Measurements from ENCODE around the gene TRIM61.
"Not testable (repeated sequence)": the region's sequence is repeated elsewhere in the genome, so short reads cannot be mapped to it uniquely, and the experiment has no call there.

The TRIM61 gene

GRCh38 chr4:165006456-165006855, 29.0 kb upstream of the TRIM61 start:
- Histone ChIP-seq H3K36me3 (ENCODE audit: insufficient read depth, low read length) (no peaks in the 10 kb centered on the region), H3K9me3 (ENCODE audit: insufficient read depth, low read depth, low read length) (no peaks in the 10 kb centered on the region), H3K4me3 (ENCODE audit: low read length, poor library complexity, severe bottlenecking) (no peak overlapping the region), H3K9me2 (replicated peaks; ENCODE audit: low read depth, low read length) (no peaks in the 10 kb centered on the region), H2AFZ (ENCODE audit: low read length) (no peak overlapping the region), H4K20me1 (ENCODE audit: insufficient read depth, low read length, poor library complexity, severe bottlenecking) (no peaks in the 10 kb centered on the region), H3K27me3 (ENCODE audit: insufficient read depth, low read length, poor library complexity, severe bottlenecking) (no peaks in the 10 kb centered on the region), H3K4me2 (ENCODE audit: low read depth, low read length, poor library complexity, severe bottlenecking) (no peak overlapping the region), H3F3A (ENCODE audit: low read depth) (no peaks in the 10 kb centered on the region), H3K79me2 (ENCODE audit: insufficient read depth, low read length) (no peaks in the 10 kb centered on the region), H3K4me1 (ENCODE audit: insufficient read depth, low read length, poor library complexity, severe bottlenecking) (no peaks in the 10 kb centered on the region), H3K9ac (ENCODE audit: low read depth, low read length, poor library complexity, severe bottlenecking) (no peak overlapping the region)
- no peak for TF ChIP-seq EZH2phosphoT487 (IDR thresholded peaks at IDR 0.05; ENCODE audit: borderline replicate concordance)
- TF ChIP-seq CTCF (conservative IDR thresholded peaks at IDR 0.05; ENCODE audit: low read length) = no peak

GRCh38 chr4:165005352-165005925, 28.0 kb upstream of the TRIM61 start:
- H3K9me3 ChIP-seq (ENCODE audit: insufficient read depth, low read depth, low read length) = no peaks in the 10 kb centered on the region
- H3K9me2 ChIP-seq (replicated peaks; ENCODE audit: low read depth, low read length) = no peaks in the 10 kb centered on the region
- H4K20me1 ChIP-seq (ENCODE audit: insufficient read depth, low read length, poor library complexity, severe bottlenecking) = no peaks in the 10 kb centered on the region

GRCh38 chr4:165001957-165002356, 24.5 kb upstream of the TRIM61 start:
- not testable (repeated sequence) for H2AFZ ChIP-seq (ENCODE audit: low read length); H3K36me3 ChIP-seq (ENCODE audit: insufficient read depth, low read length); H3K4me1 ChIP-seq (ENCODE audit: insufficient read depth, low read length, poor library complexity, severe bottlenecking)

More at GRCh38 chr4:165005352-165005925, 28.0 kb upstream of the TRIM61 start:
- no peak overlapping the region for H3K9ac ChIP-seq (ENCODE audit: low read depth, low read length, poor library complexity, severe bottlenecking)
- no peaks in the 10 kb centered on the region for H3K36me3 ChIP-seq (ENCODE audit: insufficient read depth, low read length)
- H3K27me3 ChIP-seq (ENCODE audit: insufficient read depth, low read length, poor library complexity, severe bottlenecking) = no peaks in the 10 kb centered on the region
- H3K79me2 ChIP-seq (ENCODE audit: insufficient read depth, low read length) = no peaks in the 10 kb centered on the region
- H3F3A ChIP-seq (ENCODE audit: low read depth) = no peaks in the 10 kb centered on the region
- H2AFZ ChIP-seq (ENCODE audit: low read length) = peak overlapping the region; percentile 36; the same call in 1 of the 2 replicates
- TF ChIP-seq EZH2phosphoT487 (IDR thresholded peaks at IDR 0.05; ENCODE audit: borderline replicate concordance) = no peak
- TF ChIP-seq CTCF (conservative IDR thresholded peaks at IDR 0.05; ENCODE audit: low read length) = no peak
- H3K4me1 ChIP-seq (ENCODE audit: insufficient read depth, low read length, poor library complexity, severe bottlenecking) = no peaks in the 10 kb centered on the region
- no peak overlapping the region for H3K4me3 ChIP-seq (ENCODE audit: low read length, poor library complexity, severe bottlenecking)
- no peak overlapping the region for H3K4me2 ChIP-seq (ENCODE audit: low read depth, low read length, poor library complexity, severe bottlenecking)

GRCh38 chr4:164998526-164999080, 21.1 kb upstream of the TRIM61 start:
- not testable (repeated sequence) for H3K4me2 ChIP-seq (ENCODE audit: low read depth, low read length, poor library complexity, severe bottlenecking); H3K9me3 ChIP-seq (ENCODE audit: insufficient read depth, low read depth, low read length); H2AFZ ChIP-seq (ENCODE audit: low read length); H3K4me1 ChIP-seq (ENCODE audit: insufficient read depth, low read length, poor library complexity, severe bottlenecking); H3F3A ChIP-seq (ENCODE audit: low read depth); H3K9me2 ChIP-seq (replicated peaks; ENCODE audit: low read depth, low read length); H3K79me2 ChIP-seq (ENCODE audit: insufficient read depth, low read length); H3K36me3 ChIP-seq (ENCODE audit: insufficient read depth, low read length); H4K20me1 ChIP-seq (ENCODE audit: insufficient read depth, low read length, poor library complexity, severe bottlenecking); H3K9ac ChIP-seq (ENCODE audit: low read depth, low read length, poor library complexity, severe bottlenecking); H3K4me3 ChIP-seq (ENCODE audit: low read length, poor library complexity, severe bottlenecking); H3K27me3 ChIP-seq (ENCODE audit: insufficient read depth, low read length, poor library complexity, severe bottlenecking)

More at GRCh38 chr4:165001957-165002356, 24.5 kb upstream of the TRIM61 start:
- not testable (repeated sequence) for H3K27me3 ChIP-seq (ENCODE audit: insufficient read depth, low read length, poor library complexity, severe bottlenecking); H3K9me3 ChIP-seq (ENCODE audit: insufficient read depth, low read depth, low read length); H3K4me2 ChIP-seq (ENCODE audit: low read depth, low read length, poor library complexity, severe bottlenecking); H3K9me2 ChIP-seq (replicated peaks; ENCODE audit: low read depth, low read length); H4K20me1 ChIP-seq (ENCODE audit: insufficient read depth, low read length, poor library complexity, severe bottlenecking); H3K9ac ChIP-seq (ENCODE audit: low read depth, low read length, poor library complexity, severe bottlenecking); H3K79me2 ChIP-seq (ENCODE audit: insufficient read depth, low read length); H3F3A ChIP-seq (ENCODE audit: low read depth); H3K4me3 ChIP-seq (ENCODE audit: low read length, poor library complexity, severe bottlenecking)

All from Loucy (cell line).